SK-N-SH (cell line): ENCODE results near the gene TMEM98. TPM values are rescaled to one million over a fixed set of nuclear protein-coding genes. Genes with fewer than 3 reads are reported as not detected.

Experiments used
- CTCF ChIA-PET: fragments of 300-600, 350-600 bp; formaldehyde crosslinking; extraction: SDS; loops from one replicate; lab custom pipeline; 2021; lab: Yijun Ruan, JAX
- POLR2A ChIA-PET: fragments of 350-600 bp; sonication (Branson Sonifier 250); formaldehyde crosslinking; extraction: SDS; loops from one replicate; lab custom pipeline; 2020; ENCODE audit warnings: antibody characterized with exemption, inconsistent platforms; lab: Yijun Ruan, JAX
- DNase-seq: peaks from one replicate; pipeline ENCODE4 v3.0.0; 2012
- H2AFZ ChIP-seq: fragments of 200-600 bp; sonication (generic); 2 replicates; pipeline ENCODE4 v1.8.1; 2016; ENCODE audit warnings: antibody characterized with exemption, mild to moderate bottlenecking, low read depth
- H3F3A ChIP-seq: fragments of 200-600 bp; sonication (generic); replicated peaks from 2 replicates; pipeline ENCODE3; 2016; ENCODE audit warnings: antibody characterized with exemption, mild to moderate bottlenecking; ENCODE audit not compliant: insufficient read depth
- H3K27ac ChIP-seq, 2 experiments: fragments of 200-500 bp in 1 of 2; fragments of 200-600 bp in 1 of 2; sonication (Bioruptor generic) in 1 of 2; sonication (generic), shearing (Covaris generic) in 1 of 2; 2 replicates each; pipeline versions ENCODE4 v1.5.1 to v1.6.1; 2014 to 2016; ENCODE audit warnings: low read depth in 2 of 2, inconsistent platforms in 1 of 2, low read length in 1 of 2, mild to moderate bottlenecking in 1 of 2, mixed read lengths in 1 of 2
- H3K27me3 ChIP-seq: fragments of 200-600 bp; sonication (generic), shearing (Covaris generic); 2 replicates; pipeline ENCODE4 v1.6.1; 2016; ENCODE audit warnings: mixed run types; ENCODE audit not compliant: insufficient read depth
- H3K36me3 ChIP-seq, 2 experiments: fragments of 200-500 bp in 1 of 2; fragments of 200-600 bp in 1 of 2; sonication (Bioruptor generic) in 1 of 2; sonication (generic) in 1 of 2; replicated peaks in 1 of 2; 2 replicates each; pipeline versions ENCODE3 to v1.5.1; 2014 to 2016; ENCODE audit warnings: low read length in 1 of 2, mild to moderate bottlenecking in 1 of 2; ENCODE audit not compliant: insufficient read depth in 2 of 2, control insufficient read depth in 1 of 2
- H3K4me1 ChIP-seq, 2 experiments: fragments of 200-500 bp in 1 of 2; fragments of 200-600 bp in 1 of 2; sonication (Bioruptor generic) in 1 of 2; sonication (generic), shearing (Covaris generic) in 1 of 2; 2 replicates each; pipeline versions ENCODE4 v1.5.1 to v1.6.1; 2014 to 2016; ENCODE audit warnings: low read depth in 1 of 2, low read length in 1 of 2, mixed run types in 1 of 2; ENCODE audit not compliant: insufficient read depth in 2 of 2, control insufficient read depth in 1 of 2
- H3K4me2 ChIP-seq: fragments of 200-600 bp; sonication (generic), shearing (Covaris generic); 2 replicates; pipeline ENCODE4 v1.6.1; 2017; ENCODE audit warnings: mixed run types
- H3K4me3 ChIP-seq, 2 experiments: fragments of 200-500 bp in 1 of 2; fragments of 200-600 bp in 1 of 2; sonication (Bioruptor generic) in 1 of 2; sonication (generic), shearing (Covaris generic) in 1 of 2; 2 replicates each; pipeline versions ENCODE4 v1.5.1 to v1.8.1; 2014 to 2016; ENCODE audit warnings: low read depth in 2 of 2, inconsistent platforms in 1 of 2, low read length in 1 of 2, mild to moderate bottlenecking in 1 of 2, mixed read lengths in 1 of 2, moderate library complexity in 1 of 2
- H3K79me2 ChIP-seq: fragments of 200-600 bp; sonication (generic); 2 replicates; pipeline ENCODE4 v1.8.1; 2017; ENCODE audit warnings: mild to moderate bottlenecking; ENCODE audit not compliant: insufficient read depth
- H3K9ac ChIP-seq: fragments of 200-600 bp; sonication (generic); 2 replicates; pipeline ENCODE4 v1.6.1; 2017; ENCODE audit warnings: mixed run types
- H3K9me2 ChIP-seq: fragments of 200-600 bp; sonication (generic); 2 replicates; pipeline ENCODE4 v1.6.1; 2017; ENCODE audit warnings: mixed run types
- H3K9me3 ChIP-seq: fragments of 200-600 bp; sonication (generic); 2 replicates; pipeline ENCODE4 v1.6.1; 2017; ENCODE audit warnings: mixed run types, mild to moderate bottlenecking, moderate library complexity
- H4K20me1 ChIP-seq: fragments of 200-600 bp; sonication (generic); 2 replicates; pipeline ENCODE4 v1.6.1; 2017; ENCODE audit warnings: mild to moderate bottlenecking, mixed run types; ENCODE audit not compliant: insufficient read depth
- CHD2 ChIP-seq: fragments of 150-350 bp; IDR thresholded peaks from 2 replicates; pipeline ENCODE4 v1.6.1; 2018; ENCODE audit warnings: low read length; ENCODE audit not compliant: partially characterized antibody
- EP300 ChIP-seq, 2 experiments: IDR thresholded peaks; 2 replicates each; pipeline versions ENCODE4 v1.4.0 to v1.6.1; 2012; ENCODE audit warnings: borderline replicate concordance in 1 of 2, low read depth in 1 of 2, low read length in 1 of 2
- FOXM1 ChIP-seq: IDR thresholded peaks from 2 replicates; pipeline ENCODE4 v1.4.0; 2012; ENCODE audit warnings: low read depth, mild to moderate bottlenecking
- GATA2 ChIP-seq: sonication (generic); formaldehyde crosslinking; IDR thresholded peaks from 2 replicates; pipeline ENCODE4 v1.5.0; 2020; ENCODE audit warnings: mild to moderate bottlenecking, missing genetic modification reagents
- NFIC ChIP-seq: IDR thresholded peaks from 2 replicates; pipeline ENCODE4 v1.4.0; 2012; ENCODE audit warnings: borderline replicate concordance
- RXRA ChIP-seq: IDR thresholded peaks from 2 replicates; pipeline ENCODE4 v1.4.0; 2012; ENCODE audit warnings: low read depth, mild to moderate bottlenecking, borderline replicate concordance
- SMC3 ChIP-seq: IDR thresholded peaks from 2 replicates; pipeline ENCODE4 v1.6.1; 2012; ENCODE audit warnings: low read depth, low read length, improper control_type of control experiment
- TAF1 ChIP-seq: IDR thresholded peaks from 2 replicates; pipeline ENCODE4 v1.6.1; 2012; ENCODE audit warnings: low read depth, mild to moderate bottlenecking, low read length, moderate library complexity, borderline replicate concordance
- TEAD4 ChIP-seq: IDR thresholded peaks from 2 replicates; pipeline ENCODE4 v1.4.0; 2012; ENCODE audit warnings: mild to moderate bottlenecking, borderline replicate concordance; ENCODE audit not compliant: insufficient read depth
- WGBS: methylation state at CpG from one replicate; pipeline ENCODE4 v1.1.6; 2017; ENCODE audit warnings: low lambda C conversion rate; 5-methylcytosine and 5-hydroxymethylcytosine counted together
- polyA plus RNA-seq, 3 experiments: library from polyadenylated mRNA; depleted of rRNA; stranded (reverse); fragments of >200 nt; gene quantifications; 2 replicates each; pipeline ENCODE4 v1.2.3, GENCODE V29; 2012
- TF ChIP-seq, protein P1 (sequence below): IDR thresholded peaks from 2 replicates; pipeline ENCODE4 v1.6.1; 2012; ENCODE audit warnings: mild to moderate bottlenecking, low read depth, low read length, moderate library complexity
- TF ChIP-seq, protein P2 (sequence below): fragments of 200-600 bp; sonication (generic); IDR thresholded peaks from 2 replicates; pipeline ENCODE4 v1.6.1; 2017; ENCODE audit warnings: antibody characterized with exemption, mild to moderate bottlenecking, moderate library complexity
- TF ChIP-seq, protein P3 (sequence below): IDR thresholded peaks from 2 replicates; pipeline ENCODE4 v1.4.0; 2012; ENCODE audit warnings: low read depth, borderline replicate concordance

The TMEM98 gene
- polyA plus RNA-seq, 1 of the 3 experiments (the other 2 are of a cell fraction), result 196 TPM

DNA sequence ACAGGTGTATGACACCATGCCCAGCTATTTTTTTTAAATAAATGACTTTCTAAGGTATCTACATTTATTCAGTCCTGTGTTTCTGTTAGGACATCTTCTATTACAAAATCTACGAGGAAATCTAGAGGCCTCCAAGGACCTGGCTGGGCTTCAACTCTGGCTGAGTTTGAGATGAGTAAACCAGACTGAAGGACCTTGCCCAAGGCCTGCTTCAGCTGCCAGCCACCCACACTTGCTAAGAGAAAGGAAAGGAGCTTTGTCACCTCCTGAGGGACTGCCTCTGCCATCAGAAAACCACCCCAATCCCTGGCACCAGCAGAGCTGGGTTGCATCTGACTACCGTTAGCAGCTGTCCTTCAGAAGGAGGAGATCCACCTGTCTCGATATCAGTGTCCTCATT, 49.7 kb upstream of the TMEM98 start:
- Histone ChIP-seq H3F3A (no peaks in the 10 kb centered on the region), H3K36me3 (no peaks in the 10 kb centered on the region), H3K27ac (no peak overlapping the region), H3K79me2 (peaks cover 29% of the 10 kb centered on the region), H4K20me1 (no peaks in the 10 kb centered on the region), H3K4me1 (peaks cover 0 to 8% of the 10 kb centered on the region in 2 experiments; a peak in 2 of 4 replicates), H2AFZ (no peak overlapping the region), H3K9me2 (no peaks in the 10 kb centered on the region), H3K27me3 (no peaks in the 10 kb centered on the region), H3K9ac (no peak overlapping the region), H3K4me2 (peak overlapping the region; percentile 86; the same call in 1 of the 2 replicates), H3K4me3 (no peak overlapping the region; a peak in 1 of 4 replicates), H3K9me3 (no peaks in the 10 kb centered on the region)
- 66% methylated on average over 3 of the region's 3 CpGs for WGBS
- TF ChIP-seq, protein P1, sequence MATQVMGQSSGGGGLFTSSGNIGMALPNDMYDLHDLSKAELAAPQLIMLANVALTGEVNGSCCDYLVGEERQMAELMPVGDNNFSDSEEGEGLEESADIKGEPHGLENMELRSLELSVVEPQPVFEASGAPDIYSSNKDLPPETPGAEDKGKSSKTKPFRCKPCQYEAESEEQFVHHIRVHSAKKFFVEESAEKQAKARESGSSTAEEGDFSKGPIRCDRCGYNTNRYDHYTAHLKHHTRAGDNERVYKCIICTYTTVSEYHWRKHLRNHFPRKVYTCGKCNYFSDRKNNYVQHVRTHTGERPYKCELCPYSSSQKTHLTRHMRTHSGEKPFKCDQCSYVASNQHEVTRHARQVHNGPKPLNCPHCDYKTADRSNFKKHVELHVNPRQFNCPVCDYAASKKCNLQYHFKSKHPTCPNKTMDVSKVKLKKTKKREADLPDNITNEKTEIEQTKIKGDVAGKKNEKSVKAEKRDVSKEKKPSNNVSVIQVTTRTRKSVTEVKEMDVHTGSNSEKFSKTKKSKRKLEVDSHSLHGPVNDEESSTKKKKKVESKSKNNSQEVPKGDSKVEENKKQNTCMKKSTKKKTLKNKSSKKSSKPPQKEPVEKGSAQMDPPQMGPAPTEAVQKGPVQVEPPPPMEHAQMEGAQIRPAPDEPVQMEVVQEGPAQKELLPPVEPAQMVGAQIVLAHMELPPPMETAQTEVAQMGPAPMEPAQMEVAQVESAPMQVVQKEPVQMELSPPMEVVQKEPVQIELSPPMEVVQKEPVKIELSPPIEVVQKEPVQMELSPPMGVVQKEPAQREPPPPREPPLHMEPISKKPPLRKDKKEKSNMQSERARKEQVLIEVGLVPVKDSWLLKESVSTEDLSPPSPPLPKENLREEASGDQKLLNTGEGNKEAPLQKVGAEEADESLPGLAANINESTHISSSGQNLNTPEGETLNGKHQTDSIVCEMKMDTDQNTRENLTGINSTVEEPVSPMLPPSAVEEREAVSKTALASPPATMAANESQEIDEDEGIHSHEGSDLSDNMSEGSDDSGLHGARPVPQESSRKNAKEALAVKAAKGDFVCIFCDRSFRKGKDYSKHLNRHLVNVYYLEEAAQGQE, result no peak
- TF ChIP-seq EP300 (IDR thresholded peaks at IDR 0.05; ENCODE audit: borderline replicate concordance in 1 of 2, low read depth in 1 of 2, low read length in 1 of 2) (no peak), TAF1 (no peak), TEAD4 (no peak), SMC3 (no peak), RXRA (no peak), CHD2 (no peak), FOXM1 (no peak), GATA2 (CRISPR knock-in tag) (no peak), NFIC (no peak)
- TF ChIP-seq, protein P2, sequence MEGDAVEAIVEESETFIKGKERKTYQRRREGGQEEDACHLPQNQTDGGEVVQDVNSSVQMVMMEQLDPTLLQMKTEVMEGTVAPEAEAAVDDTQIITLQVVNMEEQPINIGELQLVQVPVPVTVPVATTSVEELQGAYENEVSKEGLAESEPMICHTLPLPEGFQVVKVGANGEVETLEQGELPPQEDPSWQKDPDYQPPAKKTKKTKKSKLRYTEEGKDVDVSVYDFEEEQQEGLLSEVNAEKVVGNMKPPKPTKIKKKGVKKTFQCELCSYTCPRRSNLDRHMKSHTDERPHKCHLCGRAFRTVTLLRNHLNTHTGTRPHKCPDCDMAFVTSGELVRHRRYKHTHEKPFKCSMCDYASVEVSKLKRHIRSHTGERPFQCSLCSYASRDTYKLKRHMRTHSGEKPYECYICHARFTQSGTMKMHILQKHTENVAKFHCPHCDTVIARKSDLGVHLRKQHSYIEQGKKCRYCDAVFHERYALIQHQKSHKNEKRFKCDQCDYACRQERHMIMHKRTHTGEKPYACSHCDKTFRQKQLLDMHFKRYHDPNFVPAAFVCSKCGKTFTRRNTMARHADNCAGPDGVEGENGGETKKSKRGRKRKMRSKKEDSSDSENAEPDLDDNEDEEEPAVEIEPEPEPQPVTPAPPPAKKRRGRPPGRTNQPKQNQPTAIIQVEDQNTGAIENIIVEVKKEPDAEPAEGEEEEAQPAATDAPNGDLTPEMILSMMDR, result no peak
- TF ChIP-seq, protein P3, sequence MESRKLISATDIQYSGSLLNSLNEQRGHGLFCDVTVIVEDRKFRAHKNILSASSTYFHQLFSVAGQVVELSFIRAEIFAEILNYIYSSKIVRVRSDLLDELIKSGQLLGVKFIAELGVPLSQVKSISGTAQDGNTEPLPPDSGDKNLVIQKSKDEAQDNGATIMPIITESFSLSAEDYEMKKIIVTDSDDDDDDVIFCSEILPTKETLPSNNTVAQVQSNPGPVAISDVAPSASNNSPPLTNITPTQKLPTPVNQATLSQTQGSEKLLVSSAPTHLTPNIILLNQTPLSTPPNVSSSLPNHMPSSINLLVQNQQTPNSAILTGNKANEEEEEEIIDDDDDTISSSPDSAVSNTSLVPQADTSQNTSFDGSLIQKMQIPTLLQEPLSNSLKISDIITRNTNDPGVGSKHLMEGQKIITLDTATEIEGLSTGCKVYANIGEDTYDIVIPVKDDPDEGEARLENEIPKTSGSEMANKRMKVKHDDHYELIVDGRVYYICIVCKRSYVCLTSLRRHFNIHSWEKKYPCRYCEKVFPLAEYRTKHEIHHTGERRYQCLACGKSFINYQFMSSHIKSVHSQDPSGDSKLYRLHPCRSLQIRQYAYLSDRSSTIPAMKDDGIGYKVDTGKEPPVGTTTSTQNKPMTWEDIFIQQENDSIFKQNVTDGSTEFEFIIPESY, result no peak
- DNase-seq, result no peak
- ChIA-PET POLR2A (no interaction called here), CTCF (interaction anchor here (0.8 to 5.4 kb wide), 19 partner anchors 8 to 394 kb away, joined by 3 to 162 read pairs (median 17); no protein-coding TSS in a partner anchor)
